HepG2 (cell line): Measurements from ENCODE around the gene IP6K1. TPM values are rescaled to one million over a fixed set of nuclear protein-coding genes. Genes with fewer than 3 reads are reported as not detected.

Experiments
- AFF4 ChIP-seq: sonication (generic); formaldehyde crosslinking; IDR thresholded peaks from 2 replicates; pipeline ENCODE4 v1.4.0; 2020; ENCODE audit warnings: missing genetic modification reagents
- E2F1 ChIP-seq: sonication (generic); formaldehyde crosslinking; IDR thresholded peaks from 2 replicates; pipeline ENCODE4 v1.5.0; 2020; ENCODE audit warnings: missing genetic modification reagents
- ELF4 ChIP-seq: sonication (generic); formaldehyde crosslinking; IDR thresholded peaks from 2 replicates; pipeline ENCODE4 v1.5.0; 2020; ENCODE audit warnings: missing genetic modification reagents, mild to moderate bottlenecking, moderate library complexity, borderline replicate concordance
- GPN1 ChIP-seq: sonication (generic); formaldehyde crosslinking; IDR thresholded peaks from 2 replicates; pipeline ENCODE4 v1.5.1; 2020; ENCODE audit warnings: missing genetic modification reagents, borderline replicate concordance
- HNF1B ChIP-seq: sonication (generic); formaldehyde crosslinking; IDR thresholded peaks from 2 replicates; pipeline ENCODE4 v1.5.1; 2020; ENCODE audit warnings: mild to moderate bottlenecking, moderate library complexity, missing genetic modification reagents
- NFIB ChIP-seq: sonication (generic); formaldehyde crosslinking; IDR thresholded peaks from 2 replicates; pipeline ENCODE4 v1.9.0; 2021; ENCODE audit warnings: missing genetic modification reagents, mild to moderate bottlenecking, borderline replicate concordance
- PHB2 ChIP-seq: fragments of 450-650 bp; IDR thresholded peaks from 2 replicates; pipeline ENCODE4 v1.6.1; 2018; ENCODE audit not compliant: partially characterized antibody
- POLR2AphosphoS2 ChIP-seq: IDR thresholded peaks from 2 replicates; pipeline ENCODE4 v1.6.1; 2011; ENCODE audit warnings: low read depth, low read length, improper control_type of control experiment
- SMC3 ChIP-seq: IDR thresholded peaks from 2 replicates; pipeline ENCODE4 v1.6.1; 2011; ENCODE audit warnings: low read length, improper control_type of control experiment
- SRSF4 ChIP-seq: fragments of 200-400 bp; formaldehyde crosslinking; IDR thresholded peaks from one replicate; pipeline ENCODE4 v1.6.1; 2018; ENCODE audit warnings: mild to moderate bottlenecking, low read depth, low read length, moderate library complexity; ENCODE audit not compliant: poor library complexity, severe bottlenecking
- ZNF160 ChIP-seq: sonication (generic); formaldehyde crosslinking; IDR thresholded peaks from 2 replicates; pipeline ENCODE4 v1.8.0; 2022; ENCODE audit warnings: mild to moderate bottlenecking, inconsistent platforms, missing genetic modification reagents
- ZNF17 ChIP-seq: sonication (generic); formaldehyde crosslinking; IDR thresholded peaks from 2 replicates; pipeline ENCODE4 v1.5.0; 2020; ENCODE audit warnings: mild to moderate bottlenecking, missing genetic modification reagents
- ZNF670 ChIP-seq: sonication (generic); formaldehyde crosslinking; IDR thresholded peaks from 2 replicates; pipeline ENCODE4 v1.8.0; 2022; ENCODE audit warnings: mild to moderate bottlenecking, missing genetic modification reagents, borderline replicate concordance
- ZNF841 ChIP-seq: sonication (generic); formaldehyde crosslinking; IDR thresholded peaks from 2 replicates; pipeline ENCODE4 v1.8.1; 2023; ENCODE audit warnings: missing genetic modification reagents, borderline replicate concordance
- ZZZ3 ChIP-seq: sonication (generic); formaldehyde crosslinking; IDR thresholded peaks from 2 replicates; pipeline ENCODE4 v1.4.0; 2020; ENCODE audit warnings: missing genetic modification reagents, mild to moderate bottlenecking, borderline replicate concordance
- polyA plus RNA-seq, 8 experiments: library from polyadenylated mRNA; depleted of rRNA in 3 of 8; stranded (reverse) in 7 of 8; unstranded in 1 of 8; fragments of >200 nt; fragmentation: Illumina TruSeq in 4 of 8; extraction: Trizol in 4 of 8; gene quantifications; 2 replicates each; pipeline versions ENCODE4 v1.2.1 to v1.2.3, GENCODE V29; 2011 to 2016; ENCODE audit warnings: low read depth in 4 of 8, missing spikeins in 1 of 8, mixed read lengths in 1 of 8; ENCODE audit not compliant: insufficient read depth in 1 of 8
- total RNA-seq, 5 experiments: library from RNA; depleted of rRNA; stranded (reverse); fragments of >200 nt; fragmentation: Illumina TruSeq; extraction: Trizol; gene quantifications; 2 replicates each; pipeline ENCODE4 v1.2.3, GENCODE V29; 2016; ENCODE audit warnings: low read depth in 1 of 5
- TF ChIP-seq, protein P1 (sequence below): IDR thresholded peaks from 2 replicates; pipeline ENCODE4 v1.6.1; 2016; ENCODE audit warnings: missing compliant biosample characterization, missing genetic modification reagents, borderline replicate concordance
- TF ChIP-seq, protein P2 (sequence below): sonication (generic); formaldehyde crosslinking; IDR thresholded peaks from 2 replicates; pipeline ENCODE4 v1.4.0; 2020; ENCODE audit warnings: missing genetic modification reagents, low read depth, mild to moderate bottlenecking, borderline replicate concordance

IP6K1 gene
- total and polyA plus RNA-seq, 2 of the 13 experiments (the other 11 are each of a cell fraction or from before 2014, with no cell fraction given), result 17.7 to 29.7 TPM

GRCh38 chr3:49723628-49724551 is 62.5 kb downstream of the IP6K1 start, which contains the start of gene GMPPB (continued):
- TF ChIP-seq AFF4 (CRISPR knock-in tag) (no peak), SMC3 (no peak), ZZZ3 (CRISPR knock-in tag) (0 out of 2 replicates have a peak, but pooled peaks have one; percentile 50), SRSF4 (no peak), GPN1 (no peak), PHB2 (no peak), HNF1B (no peak), POLR2AphosphoS2 (peak; percentile 52; the same call in 1 of the 2 replicates), ZNF160 (CRISPR knock-in tag) (no peak; the same call in 1 of the 2 replicates), ZNF841 (CRISPR knock-in tag) (no peak), NFIB (no peak), ZNF17 (CRISPR knock-in tag) (no peak), E2F1 (CRISPR knock-in tag) (peak; percentile 92), ZNF670 (CRISPR knock-in tag) (no peak), ELF4 (CRISPR knock-in tag) (peak; percentile 76; the same call in 1 of the 2 replicates)
- TF ChIP-seq, protein P1, sequence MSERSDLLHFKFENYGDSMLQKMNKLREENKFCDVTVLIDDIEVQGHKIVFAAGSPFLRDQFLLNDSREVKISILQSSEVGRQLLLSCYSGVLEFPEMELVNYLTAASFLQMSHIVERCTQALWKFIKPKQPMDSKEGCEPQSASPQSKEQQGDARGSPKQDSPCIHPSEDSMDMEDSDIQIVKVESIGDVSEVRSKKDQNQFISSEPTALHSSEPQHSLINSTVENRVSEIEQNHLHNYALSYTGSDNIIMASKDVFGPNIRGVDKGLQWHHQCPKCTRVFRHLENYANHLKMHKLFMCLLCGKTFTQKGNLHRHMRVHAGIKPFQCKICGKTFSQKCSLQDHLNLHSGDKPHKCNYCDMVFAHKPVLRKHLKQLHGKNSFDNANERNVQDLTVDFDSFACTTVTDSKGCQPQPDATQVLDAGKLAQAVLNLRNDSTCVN, result 0 out of 2 replicates have a peak, but pooled peaks have one; percentile 8
- TF ChIP-seq, protein P2, sequence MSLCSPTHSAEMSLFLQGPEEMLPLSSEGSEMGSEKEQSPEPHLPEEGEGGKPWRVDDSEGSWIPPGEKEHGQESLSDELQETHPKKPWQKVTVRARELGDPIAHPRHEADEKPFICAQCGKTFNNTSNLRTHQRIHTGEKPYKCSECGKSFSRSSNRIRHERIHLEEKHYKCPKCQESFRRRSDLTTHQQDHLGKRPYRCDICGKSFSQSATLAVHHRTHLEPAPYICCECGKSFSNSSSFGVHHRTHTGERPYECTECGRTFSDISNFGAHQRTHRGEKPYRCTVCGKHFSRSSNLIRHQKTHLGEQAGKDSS (CRISPR knock-in tag), result no peak
